NCI-H1417 (cell line): ENCODE data around the gene PSTPIP1.
A peak's percentile ranks its signal among the peaks of the same experiment; 100 is the strongest.

Experiments
- DNase-seq, 3 experiments: peaks; one replicate each; lab custom pipeline; 2025; lab: John Stamatoyannopoulos, UW

PSTPIP1 gene

DNA sequence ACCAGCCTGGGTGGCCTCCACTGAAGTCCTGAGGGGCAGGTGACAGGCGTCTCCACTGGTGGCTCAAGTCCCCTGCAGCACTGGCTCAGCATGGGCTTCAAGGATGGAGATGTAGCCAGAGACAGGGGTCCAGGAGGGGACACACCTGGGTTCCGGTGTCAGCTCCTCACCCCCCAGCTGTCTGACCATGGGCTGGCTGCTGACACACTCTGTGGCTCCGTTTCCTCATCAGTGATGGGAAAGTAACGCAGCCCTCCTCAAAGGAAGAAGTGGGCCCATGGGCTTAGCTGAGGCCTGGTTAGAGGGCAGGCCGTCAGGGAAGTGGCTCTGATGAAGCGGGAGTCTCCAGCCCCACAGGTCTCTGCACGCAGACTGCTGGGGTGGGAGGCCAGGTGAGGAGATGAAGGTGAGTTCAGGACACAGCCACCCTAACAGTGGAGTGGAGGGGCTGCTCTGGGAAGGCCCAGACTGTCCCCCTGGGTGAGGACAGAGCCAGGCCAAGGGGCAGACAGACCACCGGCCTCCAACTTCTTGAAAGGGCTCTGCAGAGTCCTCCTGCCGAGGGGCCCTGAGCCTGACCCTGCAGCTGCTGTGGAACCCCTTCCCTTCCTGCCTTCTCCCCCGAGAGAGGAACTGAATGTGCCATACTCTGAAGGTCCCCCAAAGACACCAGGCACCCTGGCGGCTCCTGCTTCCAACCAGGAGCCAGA lies 24.0 kb downstream of the PSTPIP1 start:
- no peak for DNase-seq

DNA sequence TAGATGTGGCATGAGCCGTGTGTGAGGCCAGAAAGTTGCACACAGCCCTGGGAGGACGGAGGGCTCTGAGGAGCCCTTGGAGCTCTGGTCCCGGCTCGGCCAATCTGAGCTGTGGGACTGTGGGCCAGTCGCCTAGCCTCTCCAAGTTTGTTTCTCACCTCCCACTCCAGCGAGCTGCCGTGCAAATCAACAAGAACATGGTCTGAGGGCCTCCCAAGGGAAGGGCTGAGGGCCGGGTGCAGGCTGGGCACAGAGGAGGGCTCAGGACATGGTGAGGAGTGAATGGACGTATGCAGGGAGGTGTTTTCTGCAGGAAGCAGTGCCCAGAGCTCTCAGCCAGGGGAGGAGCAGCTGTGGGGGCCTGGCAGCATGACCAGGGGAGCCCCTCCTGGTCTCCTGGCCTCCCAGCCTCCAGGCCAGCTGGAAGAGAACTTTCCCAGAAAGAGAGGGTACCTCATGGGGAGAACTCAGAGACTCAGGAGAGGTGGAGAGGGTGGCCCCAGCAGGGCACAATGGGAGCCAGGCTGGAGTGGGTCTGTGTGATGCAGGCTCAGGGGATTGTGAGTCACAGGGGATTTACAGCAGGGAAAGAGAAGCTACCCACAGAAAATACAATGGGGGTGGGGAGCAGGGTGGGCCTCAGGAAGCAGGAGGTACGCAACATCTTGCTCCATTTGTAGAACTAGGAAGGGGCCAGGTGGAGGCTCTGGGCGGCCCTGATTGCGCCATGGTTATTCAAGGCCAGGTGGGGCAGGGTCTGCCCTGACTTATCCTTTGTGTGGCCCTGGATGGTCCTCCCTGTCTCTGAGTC lies 24.8 kb downstream of the PSTPIP1 start:
- DNase-seq: no peak

DNA sequence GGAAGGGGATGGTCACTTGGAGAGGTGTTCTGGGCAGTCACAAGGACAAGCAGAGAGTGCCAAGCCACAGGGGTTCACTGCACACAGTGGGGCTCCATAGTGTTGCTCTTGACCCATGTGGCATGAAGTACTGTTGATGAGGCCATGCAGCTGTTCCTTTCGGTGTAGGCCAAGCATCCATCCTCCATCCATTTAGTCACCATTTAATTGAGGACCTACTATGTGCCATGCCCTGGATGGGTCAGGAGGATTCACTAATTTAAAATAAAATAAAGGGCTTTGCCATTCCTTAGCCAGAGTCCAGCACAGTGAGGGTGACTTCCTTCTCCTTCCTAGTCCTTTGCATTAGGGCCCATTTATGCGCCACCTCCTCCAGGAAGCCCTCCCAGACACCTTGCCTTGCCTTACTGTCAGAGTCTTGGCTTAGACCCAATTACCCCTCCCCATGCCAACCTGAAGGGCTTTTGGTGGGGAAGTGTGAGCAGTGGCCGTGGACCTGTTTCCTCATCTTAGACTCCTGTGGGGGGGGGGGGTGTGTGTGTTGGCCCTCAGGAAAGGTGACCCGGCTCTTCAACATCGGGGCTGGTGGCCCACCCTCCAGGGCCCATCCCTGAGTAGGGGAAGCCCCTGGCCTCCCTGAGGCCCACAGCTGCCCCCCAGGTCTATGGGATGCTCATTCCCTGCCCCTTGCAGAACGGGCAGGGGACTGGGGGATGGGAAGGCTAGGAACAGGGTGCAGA lies 25.6 kb downstream of the PSTPIP1 start:
- peak in 2 of 3 experiments; percentile 32 to 33 for DNase-seq

DNA sequence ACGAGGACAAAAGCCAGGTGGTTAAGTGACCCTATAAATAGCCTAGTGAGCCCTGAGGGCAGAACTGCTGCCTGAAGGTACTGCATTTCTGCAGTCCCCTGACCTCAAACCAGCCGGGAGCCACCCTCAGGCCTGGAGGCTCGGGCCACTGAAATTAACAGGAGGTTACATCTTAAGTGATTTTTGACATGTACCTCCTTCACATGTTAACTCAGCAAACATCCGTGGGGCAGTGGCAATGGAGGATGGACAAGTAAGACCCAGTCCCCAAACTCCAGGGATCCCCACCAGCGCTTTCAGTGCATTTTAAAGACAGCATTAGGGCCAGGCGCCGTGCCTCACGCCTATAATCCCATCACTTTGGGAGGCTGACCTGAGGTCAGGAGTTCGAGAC lies 26.2 kb downstream of the PSTPIP1 start:
- peak in 2 of 3 experiments; percentile 38 to 54 for DNase-seq

DNA sequence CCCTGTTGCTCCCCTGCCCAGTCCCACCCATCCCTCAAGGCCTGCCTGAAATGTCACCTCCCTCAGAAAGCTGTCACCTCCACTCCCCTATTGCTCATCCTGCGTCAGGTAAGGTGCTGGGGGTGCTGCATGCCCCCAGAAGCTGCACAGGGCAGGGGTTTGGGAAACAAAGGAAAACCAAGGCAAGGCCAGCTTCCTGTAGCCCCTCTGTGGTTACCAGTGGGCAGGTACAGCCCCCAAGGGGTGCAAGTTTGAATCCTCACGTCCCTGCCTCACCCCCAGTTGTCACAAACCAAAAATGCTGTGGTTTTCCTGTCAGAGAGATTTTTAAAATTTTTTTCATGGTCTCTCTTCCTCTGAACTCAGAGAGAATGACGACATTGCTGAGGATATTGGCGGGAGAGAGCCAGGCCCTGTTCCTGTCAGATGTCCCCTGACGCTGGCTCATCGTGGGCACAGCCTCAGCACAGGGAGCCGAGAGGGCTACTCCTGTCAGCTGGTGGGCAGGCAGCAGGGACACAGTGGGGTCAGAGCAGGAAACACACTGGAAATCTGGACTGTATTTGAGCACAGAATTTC lies 27.0 kb downstream of the PSTPIP1 start:
- DNase-seq: no peak

DNA sequence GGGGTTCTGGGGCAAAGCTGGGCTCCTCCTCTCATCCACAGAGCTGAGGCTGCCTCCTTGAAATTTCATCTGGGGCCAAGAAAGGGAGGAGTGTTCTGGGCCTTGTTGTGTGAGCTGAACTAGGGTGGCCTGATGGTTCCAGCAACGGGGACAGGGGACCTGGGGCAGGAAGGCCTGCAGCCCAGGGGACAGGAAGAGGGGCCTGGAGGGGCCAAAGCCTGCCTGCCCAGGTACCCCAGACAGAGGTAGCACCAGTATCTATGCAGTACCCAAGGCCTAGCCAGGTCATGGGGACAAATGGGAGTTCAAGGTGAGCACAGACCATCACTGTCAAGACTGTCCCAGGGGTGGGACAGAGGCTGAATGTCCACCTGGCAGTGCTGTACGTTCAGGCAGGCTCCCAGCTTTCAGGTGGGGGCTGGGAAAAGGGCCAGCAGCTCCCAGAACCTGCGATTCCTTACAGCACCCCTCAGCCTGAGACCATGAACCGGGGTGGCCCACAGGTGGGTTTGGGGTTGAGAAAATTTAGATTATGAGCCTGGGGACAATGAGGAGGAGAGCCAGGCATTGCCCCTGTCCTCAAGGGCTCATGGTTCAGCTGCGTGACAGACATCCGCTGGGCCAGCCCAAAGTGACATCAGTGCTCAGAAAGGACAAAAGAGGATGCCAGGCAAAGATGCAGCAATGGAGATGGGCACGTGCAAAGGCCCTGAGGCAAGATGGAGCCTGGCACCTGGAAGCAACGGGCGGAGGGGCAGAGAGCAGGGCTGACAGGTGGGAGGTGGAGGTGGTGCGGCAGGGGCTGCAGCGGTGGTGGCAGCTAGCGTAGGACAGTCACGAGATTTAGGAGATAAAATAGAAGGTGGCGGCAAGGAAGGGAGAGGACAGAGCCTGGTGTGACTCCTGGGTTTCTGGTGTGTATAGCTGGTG lies 28.0 kb downstream of the PSTPIP1 start:
- DNase-seq: no peak

DNA sequence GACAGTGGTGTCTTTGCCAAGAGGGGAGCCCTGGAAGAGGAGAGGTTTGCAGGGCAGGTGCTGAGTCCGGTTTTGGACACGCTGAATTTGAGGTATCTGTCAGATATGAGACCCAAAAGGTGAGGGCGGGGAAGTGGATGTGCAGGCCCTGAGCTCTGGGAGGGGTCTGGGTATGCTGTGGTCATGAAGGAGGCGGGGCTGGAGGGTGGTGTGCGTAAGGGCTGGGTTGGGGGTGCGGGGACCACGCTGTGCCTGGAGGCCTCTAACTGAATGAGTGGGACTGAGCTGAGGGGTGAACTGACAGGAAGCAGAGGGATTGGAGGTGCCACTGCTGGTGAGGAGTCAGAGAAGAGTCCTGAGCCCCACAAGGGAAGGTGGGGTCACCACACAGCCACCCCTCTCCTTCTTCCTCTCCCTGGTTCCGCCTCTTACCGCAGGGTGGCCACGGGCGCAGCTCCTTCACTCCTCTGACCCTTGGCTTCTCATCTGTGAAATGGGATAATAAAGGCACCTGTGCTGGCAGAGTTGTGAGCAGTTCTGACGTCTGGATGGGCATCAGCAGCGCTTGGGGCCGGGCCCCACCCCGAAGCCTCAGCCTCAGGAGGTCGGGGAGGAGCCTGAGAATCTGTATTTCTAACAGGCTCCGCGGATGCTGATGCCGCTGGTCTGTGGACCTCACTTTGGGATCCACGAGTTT lies 28.8 kb downstream of the PSTPIP1 start:
- DNase-seq: no peak

DNA sequence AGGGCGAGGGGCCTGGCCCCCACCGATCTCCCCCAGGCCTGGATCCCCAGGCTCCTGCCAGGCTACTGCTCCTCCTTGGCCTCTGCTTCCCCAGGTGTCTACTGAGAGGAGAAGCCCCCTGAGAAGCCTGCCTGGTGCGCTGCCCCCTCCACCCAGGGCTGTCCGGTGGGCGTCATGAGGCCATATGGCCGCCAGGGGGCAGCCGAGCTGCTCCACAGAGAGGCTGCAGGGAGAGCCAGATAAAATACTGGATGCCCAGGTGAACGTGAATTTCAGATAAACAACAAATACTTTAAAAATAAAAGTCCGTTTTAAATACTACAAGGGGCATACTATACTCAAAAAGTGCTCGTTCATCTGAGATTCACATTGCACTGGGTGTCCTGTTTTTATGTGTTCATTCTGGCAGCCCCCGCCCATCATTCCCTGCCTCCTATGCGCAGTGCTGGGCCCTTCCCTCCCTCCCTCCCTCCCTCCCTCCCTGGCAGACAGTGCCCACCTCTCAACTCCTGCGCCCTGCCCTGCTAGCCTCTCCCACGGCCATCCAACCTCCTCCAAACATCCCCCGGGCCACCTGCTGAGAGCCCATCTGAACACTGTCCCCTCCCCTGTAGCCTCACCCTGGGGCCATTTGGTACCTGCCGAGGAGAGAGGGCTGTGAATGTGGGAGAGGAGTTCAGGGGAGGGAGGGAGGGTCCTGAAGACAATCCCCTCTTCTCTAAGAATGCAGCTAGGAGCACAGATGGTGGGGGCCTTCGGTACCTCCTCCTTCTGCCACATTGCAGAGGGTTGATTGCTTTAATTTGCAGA lies 29.6 kb downstream of the PSTPIP1 start:
- peak; percentile 39 to 76 (median 54) for DNase-seq

DNA sequence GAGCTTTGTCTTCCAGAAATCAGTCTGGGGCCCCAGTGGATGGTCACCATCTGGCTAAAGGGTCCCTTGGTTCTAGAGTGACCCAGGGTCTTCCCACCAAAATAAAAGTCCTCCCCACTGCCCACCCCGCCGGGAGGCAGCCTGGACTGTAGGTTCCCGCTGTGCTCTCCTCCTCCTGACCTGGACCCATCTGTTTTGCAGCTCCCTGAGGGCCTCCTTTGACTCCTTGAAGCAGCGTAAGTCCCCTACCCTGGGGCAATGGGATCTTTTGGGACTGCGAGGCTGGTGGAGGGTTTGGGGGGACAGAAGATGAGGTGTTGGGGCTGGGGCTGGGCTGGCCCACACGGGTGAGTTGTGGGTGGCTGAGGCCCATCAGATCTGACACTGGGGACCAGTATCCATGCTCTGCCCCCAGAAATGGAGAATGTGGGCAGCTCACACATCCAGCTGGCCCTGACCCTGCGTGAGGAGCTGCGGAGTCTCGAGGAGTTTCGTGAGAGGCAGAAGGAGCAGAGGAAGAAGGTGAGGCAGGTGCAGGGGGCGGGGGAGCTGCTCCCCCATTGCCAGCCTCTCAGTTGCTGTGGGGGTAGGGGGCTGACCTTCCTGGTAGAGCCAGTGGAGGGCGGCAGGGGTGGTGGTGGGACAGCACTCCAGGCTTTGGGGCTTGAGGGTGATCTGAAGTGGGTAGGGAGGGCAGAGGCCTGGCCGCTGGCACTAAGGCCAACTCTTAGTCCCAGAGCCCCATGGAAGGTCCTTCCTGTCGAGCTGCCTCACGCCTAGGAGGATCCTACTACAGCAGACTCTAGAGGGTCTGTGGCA lies 30.4 kb downstream of the PSTPIP1 start:
- DNase-seq: no peak

DNA sequence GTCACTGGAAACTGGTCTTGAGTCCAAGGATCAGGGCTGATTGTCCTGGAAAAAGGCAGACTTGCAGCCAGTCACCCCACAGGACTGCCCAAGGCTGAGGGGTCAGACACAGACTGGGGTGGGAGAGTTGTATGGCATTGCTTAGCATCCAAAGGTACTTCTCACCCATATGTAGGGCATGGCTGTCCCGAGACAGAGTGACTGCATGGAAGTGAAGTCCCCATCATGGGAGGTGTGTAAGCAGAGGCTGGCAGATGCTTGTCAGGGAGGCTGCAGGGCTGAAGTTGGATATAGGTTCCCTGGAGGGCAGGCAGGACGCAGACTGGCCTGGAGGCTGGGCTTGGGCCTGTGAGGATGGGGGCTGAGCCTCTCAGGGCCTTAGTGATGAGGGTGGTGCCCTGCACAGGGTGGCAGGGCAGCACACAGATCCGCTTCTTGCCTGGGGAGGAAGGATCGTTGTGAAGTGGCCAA lies 31.1 kb downstream of the PSTPIP1 start:
- no peak for DNase-seq

DNA sequence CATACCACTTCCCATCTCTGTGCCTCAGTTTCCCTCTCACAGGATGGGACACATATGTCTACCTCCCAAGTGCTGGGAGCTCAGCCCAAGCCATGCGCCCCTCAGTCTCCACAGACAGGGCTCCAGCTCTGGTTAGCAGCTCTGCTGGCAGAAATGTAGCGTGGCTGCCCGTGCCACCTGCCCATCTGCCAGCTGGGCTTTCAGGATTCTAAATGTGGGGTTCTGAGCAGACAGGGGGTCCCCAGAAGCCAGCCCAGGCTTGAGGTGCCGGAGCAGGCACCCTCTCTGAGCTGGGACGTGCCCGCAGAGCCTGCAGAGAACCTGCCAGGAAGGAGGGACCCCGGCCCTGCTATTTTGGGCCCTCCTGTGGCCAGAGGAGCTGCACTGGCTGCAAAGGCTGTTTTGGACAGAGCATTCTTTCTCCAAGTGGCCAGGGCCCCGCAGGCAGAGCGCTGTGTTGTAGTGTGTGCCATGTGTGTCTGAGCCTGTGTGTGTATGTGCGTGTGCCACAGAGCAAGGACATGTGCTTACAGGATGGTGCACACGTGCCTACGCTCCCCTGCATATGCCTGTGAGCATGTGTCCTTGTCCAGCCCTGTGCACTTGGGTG lies 31.7 kb downstream of the PSTPIP1 start:
- no peak for DNase-seq

DNA sequence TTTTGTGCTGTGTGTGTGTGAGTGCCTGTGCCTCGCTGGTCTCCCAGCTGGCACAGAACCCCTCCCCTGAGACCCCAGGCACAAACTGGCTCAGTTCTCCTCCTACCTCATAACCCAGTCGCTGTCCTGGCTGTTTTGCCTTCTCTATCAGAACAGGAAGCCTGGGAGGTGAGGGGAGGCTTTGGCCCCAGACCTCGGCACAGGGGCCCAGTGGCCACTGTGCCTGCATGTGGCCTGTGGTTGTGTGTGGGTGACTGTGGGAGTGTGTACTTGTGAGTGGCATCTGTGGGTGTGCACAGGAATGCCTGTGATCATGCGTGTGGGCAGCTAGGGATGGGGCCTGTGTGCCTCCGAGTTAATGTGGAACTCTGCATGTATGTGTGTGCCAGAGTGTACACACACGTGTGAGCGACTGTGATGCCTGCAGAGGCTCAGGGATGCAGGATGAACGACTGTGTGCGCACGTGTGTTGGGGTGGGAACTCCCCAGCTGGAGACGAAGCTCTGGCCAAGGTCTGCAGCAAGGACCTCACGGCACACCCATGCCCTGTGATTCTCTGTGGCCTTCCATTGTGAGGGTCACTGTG lies 32.3 kb downstream of the PSTPIP1 start:
- no peak for DNase-seq

DNA sequence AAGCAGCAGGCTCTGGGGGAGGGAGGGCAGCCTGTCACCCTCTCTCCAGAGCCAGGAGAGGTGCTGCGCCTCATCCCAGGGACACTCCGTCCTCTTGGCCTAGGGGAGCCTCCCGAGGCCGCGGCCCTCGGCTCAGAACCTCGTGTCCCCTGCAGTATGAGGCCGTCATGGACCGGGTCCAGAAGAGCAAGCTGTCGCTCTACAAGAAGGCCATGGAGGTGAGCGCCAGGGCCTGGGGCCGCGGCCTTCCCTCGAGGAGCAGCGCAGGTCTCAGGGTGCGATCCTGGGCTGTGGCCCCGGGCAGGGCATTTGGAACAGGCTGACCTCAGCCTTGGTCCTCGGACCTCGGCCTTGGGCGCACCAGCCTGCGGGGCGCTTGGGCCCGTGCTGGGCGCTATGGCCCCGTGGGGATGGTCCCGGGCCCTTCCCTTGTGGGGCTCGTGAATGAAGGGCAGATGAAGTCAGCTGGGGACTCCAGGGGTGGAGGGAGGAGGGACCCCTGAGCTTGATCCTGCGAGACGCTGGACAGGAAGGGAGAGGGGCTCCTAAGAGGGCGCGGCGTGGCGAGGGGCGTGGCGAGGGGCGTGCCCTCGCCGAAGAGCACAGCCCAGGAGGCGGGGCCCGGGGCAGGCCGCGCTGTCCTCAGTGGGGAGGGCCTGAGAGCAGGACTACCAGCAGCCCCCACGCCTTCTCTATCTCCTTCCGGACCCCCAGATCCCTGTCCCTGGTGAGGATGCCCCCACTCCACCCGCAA lies 32.9 kb downstream of the PSTPIP1 start:
- no peak for DNase-seq

DNA sequence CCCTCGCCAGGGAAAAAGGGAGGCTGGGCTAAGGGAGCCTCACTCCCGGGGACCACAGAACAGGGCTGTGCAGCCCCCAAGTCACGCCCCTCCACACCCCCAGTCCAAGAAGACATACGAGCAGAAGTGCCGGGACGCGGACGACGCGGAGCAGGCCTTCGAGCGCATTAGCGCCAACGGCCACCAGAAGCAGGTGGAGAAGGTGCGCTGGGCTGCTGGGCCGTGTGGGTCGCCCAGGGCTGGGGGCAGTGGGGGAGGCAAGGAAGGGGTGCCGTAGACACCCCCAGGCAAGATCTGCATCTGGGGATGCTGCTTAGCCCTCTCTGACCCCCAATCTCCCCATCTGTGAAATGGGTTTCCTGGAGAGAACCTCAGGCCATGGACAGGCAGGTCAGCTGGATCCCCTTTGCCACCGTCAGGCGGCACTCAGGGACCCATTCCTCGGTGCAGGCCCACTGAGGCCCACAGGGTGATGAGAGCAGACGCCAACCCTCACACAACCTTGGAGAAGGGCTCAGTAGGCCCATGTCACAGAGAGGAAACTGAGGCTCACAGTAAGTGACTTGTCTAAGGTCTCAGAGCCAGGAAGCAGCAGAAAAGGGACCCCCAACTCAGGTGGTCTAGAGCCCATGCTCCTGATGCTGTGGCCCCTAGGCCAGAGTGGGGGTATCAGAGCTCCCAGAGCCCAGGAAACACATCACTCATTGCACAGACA lies 33.7 kb downstream of the PSTPIP1 start:
- no peak for DNase-seq

DNA sequence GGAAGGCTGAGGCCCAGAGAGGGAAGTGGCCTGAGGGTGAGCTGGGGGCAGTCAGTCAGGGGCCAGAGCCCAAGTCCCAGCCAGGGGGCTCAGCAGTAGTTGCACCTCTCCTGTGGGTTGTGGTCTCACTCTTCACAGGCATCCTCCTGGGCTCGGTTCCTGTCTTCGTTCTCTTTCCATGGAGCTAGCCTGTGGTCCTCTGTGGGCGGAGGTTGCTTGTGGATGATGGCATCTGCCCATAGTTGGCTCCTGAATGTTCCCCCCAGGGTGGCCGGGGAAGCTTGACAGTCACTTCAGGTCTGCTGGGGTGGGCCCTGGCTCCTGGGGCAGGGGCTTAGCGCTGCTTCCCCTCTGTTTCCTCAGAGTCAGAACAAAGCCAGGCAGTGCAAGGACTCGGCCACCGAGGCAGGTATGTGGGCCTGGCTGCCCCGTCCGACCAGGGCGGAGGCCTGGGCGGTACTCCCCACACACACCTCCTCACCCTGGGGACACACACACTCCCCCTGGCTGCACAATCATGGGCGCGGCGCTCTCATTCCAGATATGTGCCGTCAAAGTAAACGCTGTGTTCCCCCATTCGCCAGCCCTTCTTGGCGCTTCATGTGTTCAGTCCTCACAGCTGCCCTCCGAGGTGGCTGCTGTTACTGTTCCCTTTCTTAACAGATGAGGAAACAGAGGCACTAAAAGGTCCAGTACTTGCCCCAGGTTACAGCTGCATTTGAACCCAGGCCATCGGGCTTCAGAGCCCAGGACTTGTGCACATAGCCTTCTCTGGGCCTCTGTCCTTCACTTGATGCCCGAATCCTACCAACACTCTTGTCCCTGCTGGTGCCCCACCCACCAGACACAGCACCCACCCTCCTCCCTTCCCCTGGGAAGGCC lies 34.5 kb downstream of the PSTPIP1 start:
- DNase-seq: no peak
